AG09319 (cell line): ENCODE measurements around the gene YEATS2.

Source experiments
- DNase-seq: peaks from one replicate; pipeline ENCODE4 v3.0.0-alpha.2; 2010; ENCODE audit warnings: low read depth; ENCODE audit errors: extremely low read depth
- CTCF ChIP-seq: IDR thresholded peaks from 2 replicates; pipeline ENCODE4 v1.5.1; 2011; ENCODE audit warnings: low read depth, mild to moderate bottlenecking, inconsistent platforms, low read length, moderate library complexity

Gene YEATS2

GRCh38 chr3:183826448-183827250 is 129.1 kb downstream of the YEATS2 start:
- no peak for DNase-seq
- TF ChIP-seq CTCF: no peak

GRCh38 chr3:183827809-183828537 is 130.4 kb downstream of the YEATS2 start:
- no peak for TF ChIP-seq CTCF
- no peak for DNase-seq

- no peak for TF ChIP-seq CTCF
- DNase-seq: no peak
Observed at GRCh38 chr3:183828538-183828870, 130.9 kb downstream of the YEATS2 start.

- TF ChIP-seq CTCF: no peak
- DNase-seq: no peak
Observed at GRCh38 chr3:183829466-183829865, 131.9 kb downstream of the YEATS2 start.

GRCh38 chr3:183830187-183830586 is 132.6 kb downstream of the YEATS2 start:
- no peak for TF ChIP-seq CTCF
- DNase-seq: no peak

- no peak for DNase-seq
- TF ChIP-seq CTCF: no peak
Observed at GRCh38 chr3:183833516-183833915, 135.9 kb downstream of the YEATS2 start.

GRCh38 chr3:183837390-183837789 is 139.8 kb downstream of the YEATS2 start:
- TF ChIP-seq CTCF: no peak
- DNase-seq: no peak
